Right ventricle myocardium superior (tissue), 1 donor: ENCODE results near the gene LAMP1. TPM values are rescaled to one million over a fixed set of nuclear protein-coding genes. Genes with fewer than 3 reads are reported as not detected.
"Not testable (repeated sequence)": the region's sequence is repeated elsewhere in the genome, so short reads cannot be mapped to it uniquely, and the experiment has no call there.

Experiments used
- ATAC-seq: fragments of 200-7000 bp; cut with Tn5 transposase; one replicate; pipeline ENCODE4 v1.9.1; 2020; ENCODE audit warnings: mild to moderate bottlenecking; ENCODE audit not compliant: poor library complexity
- DNase-seq: peaks from one replicate; pipeline ENCODE4 v3.0.0-alpha.2; 2020
- intact Hi-C: fragments of 100-400 bp; cut with DNase I; formaldehyde crosslinking; loops from one replicate; pipeline ENCODE4 v1.11.2; 2022
- microRNA-seq: library from miRNA; unstranded; fragments of <30 nt; microRNA quantifications from one replicate; pipeline ENCODE4 v1.2.0, GENCODE V29; 2020
- total RNA-seq: library from RNA; stranded (reverse); fragmentation: NEBNext Ultra II Directional; extraction: Animal tissue kit (Norgen Biotek cat#: 25700); gene quantifications from one replicate; pipeline ENCODE4 v1.2.1, GENCODE V29; 2021
- donor health status: DM: no; HTN: yes; CAD: no; lungs with severe emphysema.

The LAMP1 gene
- total RNA-seq, 1 donor from 2014 or later: 89.6 TPM

- no peak for ATAC-seq
- no peak for DNase-seq
Observed at GRCh38 chr13:113365583-113365970, 68.5 kb downstream of the LAMP1 start.

GRCh38 chr13:113365971-113366588 lies 69.0 kb downstream of the LAMP1 start:
- no peak for ATAC-seq

More at GRCh38 chr13:113365583-113365970, 68.5 kb downstream of the LAMP1 start:
- intact Hi-C loops: no loop called here

GRCh38 chr13:113367020-113367560 lies 70.1 kb downstream of the LAMP1 start:
- DNase-seq: no peak
- intact Hi-C loops: no loop called here
- no peak for ATAC-seq

More at GRCh38 chr13:113365971-113366588, 69.0 kb downstream of the LAMP1 start:
- intact Hi-C loops: no loop called here
- DNase-seq: no peak

- no peak for DNase-seq
Observed at GRCh38 chr13:113367771-113368170, 70.7 kb downstream of the LAMP1 start.

GRCh38 chr13:113368353-113368752 lies 71.3 kb downstream of the LAMP1 start:
- intact Hi-C loops, ATAC-seq, DNase-seq: not testable (repeated sequence)

More at GRCh38 chr13:113367771-113368170, 70.7 kb downstream of the LAMP1 start:
- ATAC-seq: no peak
- intact Hi-C loops: no loop called here

- intact Hi-C loops: no loop called here
- ATAC-seq (no peak), DNase-seq (no peak)
Observed at GRCh38 chr13:113369189-113369588, 72.2 kb downstream of the LAMP1 start.

GRCh38 chr13:113369881-113370280 lies 72.8 kb downstream of the LAMP1 start:
- DNase-seq: no peak
- intact Hi-C loops: no loop called here
- no peak for ATAC-seq

- intact Hi-C loops: no loop called here
- ATAC-seq: no peak
- DNase-seq: no peak
Observed at GRCh38 chr13:113371061-113371460, 74.0 kb downstream of the LAMP1 start.

GRCh38 chr13:113371701-113372100 lies 74.7 kb downstream of the LAMP1 start:
- ATAC-seq, intact Hi-C loops, DNase-seq: not testable (repeated sequence)

Small RNAs within 50 kb of the gene (microRNA-seq; reads per million reads assigned to microRNA genes)
- gene MIR8075: not detected

Other genes with a start within 250 kb of the LAMP1 start
- 0.08 TPM for gene F7, start 191.4 kb upstream of the LAMP1 start, total RNA-seq
- gene F10, start 174.4 kb upstream of the LAMP1 start, total RNA-seq: 4.5 TPM
- gene PROZ, start 138.6 kb upstream of the LAMP1 start, total RNA-seq: not detected
- 54.4 TPM for gene PCID2, start 88.6 kb upstream of the LAMP1 start, total RNA-seq
- 141 TPM for gene CUL4A, start 87.6 kb upstream of the LAMP1 start, total RNA-seq
- gene GRTP1, start 66.9 kb downstream of the LAMP1 start, total RNA-seq: 1.1 TPM
- gene ADPRHL1, start 156.2 kb downstream of the LAMP1 start, total RNA-seq: 506 TPM
- 196 TPM for gene DCUN1D2, start 193.5 kb downstream of the LAMP1 start, total RNA-seq